Activated CD4-positive, alpha-beta memory T cell treated with anti-CD3 and anti-CD28 coated beads, Interleukin-2, amount 10 ng/mL, durations not matched to agents 7 days and 5 days (primary cell): ENCODE data around the gene CACNA1A. TPM values are rescaled to one million over a fixed set of nuclear protein-coding genes. Genes with fewer than 3 reads are reported as not detected.

Source experiments
- CTCF ChIA-PET: fragments of 350-600 bp; sonication (Branson Sonifier 250); formaldehyde crosslinking; loops from one replicate; lab custom pipeline; 2021; ENCODE audit warnings: antibody characterized with exemption, inconsistent platforms; lab: Charles Lee
- POLR2A ChIA-PET: fragments of 350-600 bp; sonication (Branson Sonifier 250); formaldehyde crosslinking; loops from one replicate; lab custom pipeline; 2021; ENCODE audit warnings: antibody characterized with exemption; lab: Charles Lee
- DNase-seq: peaks from one replicate; pipeline ENCODE4 v3.0.0-alpha.2; 2020
- H3K27ac Mint-ChIP-seq: one replicate; pipeline ENCODE4 v1.8.0; 2021; ENCODE audit warnings: mild to moderate bottlenecking, mixed read lengths
- H3K27me3 Mint-ChIP-seq: one replicate; pipeline ENCODE4 v1.8.0; 2021; ENCODE audit warnings: mixed read lengths
- H3K36me3 Mint-ChIP-seq: one replicate; pipeline ENCODE4 v1.8.0; 2021; ENCODE audit warnings: low read depth, mixed read lengths
- H3K4me1 Mint-ChIP-seq: one replicate; pipeline ENCODE4 v1.8.0; 2021; ENCODE audit warnings: mixed read lengths
- H3K4me3 Mint-ChIP-seq: one replicate; pipeline ENCODE4 v1.8.0; 2021; ENCODE audit warnings: mild to moderate bottlenecking, mixed read lengths
- H3K9me3 Mint-ChIP-seq: one replicate; pipeline ENCODE4 v1.8.0; 2021; ENCODE audit warnings: mixed read lengths
- total RNA-seq, 2 experiments: library from RNA; stranded (reverse); gene quantifications; one replicate each; pipeline ENCODE4 v1.2.3, GENCODE V29; 2021

CACNA1A gene
- total RNA-seq, 2 experiments from 2014 or later: 3.6 to 4.1 TPM

DNA sequence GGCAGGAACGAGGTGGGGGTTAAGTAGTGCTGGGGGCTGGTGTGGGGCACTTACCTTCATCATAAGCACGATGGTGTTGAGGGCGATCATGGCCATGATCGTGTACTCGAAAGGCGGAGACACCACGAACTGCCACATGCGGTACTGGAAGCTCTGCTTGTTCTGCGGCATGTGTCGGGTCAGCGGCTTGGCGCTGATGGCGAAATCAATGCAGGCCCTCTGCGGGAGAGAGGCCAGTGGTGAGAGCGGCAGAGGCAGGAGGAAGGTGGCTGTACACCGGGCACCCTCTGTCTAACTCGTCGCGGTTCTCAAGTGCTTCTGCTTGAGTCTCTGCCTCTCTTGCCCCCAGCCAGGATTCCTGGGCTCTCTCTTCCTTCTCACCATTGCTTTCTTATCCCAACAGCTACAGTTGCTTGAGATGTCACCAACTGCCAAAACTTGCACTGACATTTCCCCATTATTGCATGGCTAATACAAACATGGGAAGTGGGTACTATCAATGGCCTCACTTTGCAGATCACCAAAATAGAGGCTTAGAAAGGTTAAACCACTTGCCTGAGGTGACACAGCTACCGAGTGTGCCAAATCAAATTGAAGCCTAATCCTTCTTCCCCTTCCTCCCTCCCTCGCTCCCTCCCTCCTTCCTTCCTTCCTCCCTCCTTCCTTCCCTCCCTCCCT lies 251.1 kb downstream of the CACNA1A start:
- Mint-ChIP-seq H3K27me3 (peaks cover 19% of the 10 kb centered on the region), H3K4me3 (no peak overlapping the region), H3K9me3 (peaks cover 6% of the 10 kb centered on the region), H3K36me3 (peaks cover 10% of the 10 kb centered on the region), H3K4me1 (no peaks in the 10 kb centered on the region), H3K27ac (no peak overlapping the region)
- no peak for DNase-seq
- ChIA-PET CTCF (no interaction called here), POLR2A (interaction anchor here (0.9 kb wide), 1 partner anchor 39 kb away, joined by 3 read pairs; no protein-coding TSS in a partner anchor)

- Mint-ChIP-seq H3K27me3 (peaks cover 12% of the 10 kb centered on the region), H3K4me3 (no peak overlapping the region), H3K27ac (no peak overlapping the region), H3K4me1 (no peaks in the 10 kb centered on the region), H3K9me3 (peaks cover 6% of the 10 kb centered on the region), H3K36me3 (peaks cover 6% of the 10 kb centered on the region)
- CTCF ChIA-PET: interaction anchor here (1.1 to 1.5 kb wide), 2 partner anchors 8 to 58 kb away, joined by 3 to 4 read pairs; no protein-coding TSS in a partner anchor
- no peak for DNase-seq
- POLR2A ChIA-PET: no interaction called here
Observed at GRCh38 chr19:13252569-13253335, 253.5 kb downstream of the CACNA1A start.

- Mint-ChIP-seq H3K27me3 (peaks cover 8% of the 10 kb centered on the region), H3K27ac (no peak overlapping the region), H3K4me1 (peaks cover 17% of the 10 kb centered on the region), H3K4me3 (no peak overlapping the region), H3K9me3 (no peaks in the 10 kb centered on the region), H3K36me3 (no peaks in the 10 kb centered on the region)
- no peak for DNase-seq
- ChIA-PET CTCF (interaction anchor here (0.6 kb wide), 1 partner anchor 99 kb away, joined by 3 read pairs; no protein-coding TSS in a partner anchor), POLR2A (no interaction called here)
Observed at GRCh38 chr19:13244920-13245319, 261.4 kb downstream of the CACNA1A start.

GRCh38 chr19:13241231-13242104 lies 264.8 kb downstream of the CACNA1A start:
- POLR2A ChIA-PET: no interaction called here
- H3K4me1 Mint-ChIP-seq: peaks cover 17% of the 10 kb centered on the region
- peak overlapping the region; percentile 24 for H3K4me3 Mint-ChIP-seq
- no peaks in the 10 kb centered on the region for H3K36me3 Mint-ChIP-seq
- H3K27ac Mint-ChIP-seq: peak overlapping the region; percentile 57
- H3K9me3 Mint-ChIP-seq: no peaks in the 10 kb centered on the region
- DNase-seq: peak; percentile 41
- H3K27me3 Mint-ChIP-seq: peaks cover 8% of the 10 kb centered on the region
- CTCF ChIA-PET: interaction anchor here (0.6 to 0.7 kb wide), 2 partner anchors 22 to 32 kb away, joined by 3 read pairs; no protein-coding TSS in a partner anchor

DNA sequence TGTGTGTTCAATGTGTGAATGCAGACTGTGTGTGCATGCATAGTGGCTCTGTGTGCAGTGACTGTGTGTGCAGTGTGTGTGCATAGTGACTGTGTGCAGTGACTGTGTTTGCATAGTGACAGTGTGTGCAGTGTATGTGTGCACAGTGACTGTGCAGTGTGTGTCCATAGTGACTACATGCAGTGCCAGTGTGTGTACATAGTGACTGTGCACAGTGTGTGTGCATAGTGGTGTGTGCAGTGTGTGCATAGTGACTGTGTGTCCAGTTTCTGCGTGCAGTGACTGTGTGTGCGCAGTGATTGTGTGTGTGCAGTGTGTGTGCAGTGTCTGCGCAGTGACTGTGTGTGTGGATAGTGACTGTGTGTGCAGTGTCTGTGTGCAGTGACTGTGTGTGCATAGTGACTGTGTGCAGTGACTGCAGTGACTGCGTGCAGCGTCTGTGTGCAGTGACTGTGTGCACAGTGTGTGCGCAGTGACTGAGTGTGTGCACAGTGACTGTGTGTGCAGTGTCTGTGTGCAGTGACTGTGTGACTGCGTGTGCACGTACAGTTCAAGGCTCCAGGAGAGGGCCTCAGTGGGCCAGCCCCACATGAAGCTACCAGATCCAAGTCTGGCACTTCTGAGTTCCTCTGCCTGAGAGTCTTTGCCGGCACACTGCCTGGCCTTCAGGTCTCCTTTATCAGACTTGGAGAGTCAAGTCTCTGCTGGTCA lies 265.8 kb downstream of the CACNA1A start:
- Mint-ChIP-seq H3K4me1 (peaks cover 17% of the 10 kb centered on the region), H3K27ac (peak overlapping the region; percentile 57), H3K27me3 (peaks cover 8% of the 10 kb centered on the region), H3K4me3 (no peak overlapping the region), H3K36me3 (no peaks in the 10 kb centered on the region), H3K9me3 (peaks cover 7% of the 10 kb centered on the region)
- ChIA-PET POLR2A (no interaction called here), CTCF (interaction anchor here (0.7 kb wide), 1 partner anchor 31 kb away, joined by 3 read pairs; no protein-coding TSS in a partner anchor)
- no peak for DNase-seq

- ChIA-PET CTCF (no interaction called here), POLR2A (no interaction called here)
- Mint-ChIP-seq H3K4me1 (peaks cover 30% of the 10 kb centered on the region), H3K27ac (no peak overlapping the region), H3K27me3 (peaks cover 8% of the 10 kb centered on the region), H3K9me3 (peaks cover 10% of the 10 kb centered on the region), H3K4me3 (no peak overlapping the region), H3K36me3 (peaks cover 5% of the 10 kb centered on the region)
- no peak for DNase-seq
Observed at GRCh38 chr19:13238891-13239534, 267.3 kb downstream of the CACNA1A start.

- CTCF ChIA-PET: no interaction called here
- Mint-ChIP-seq H3K27ac (peak overlapping the region; percentile 64), H3K9me3 (peaks cover 10% of the 10 kb centered on the region), H3K4me1 (peaks cover 14% of the 10 kb centered on the region), H3K36me3 (peaks cover 5% of the 10 kb centered on the region), H3K27me3 (peaks cover 4% of the 10 kb centered on the region), H3K4me3 (peak overlapping the region; percentile 47)
- POLR2A ChIA-PET: no interaction called here
- peak; percentile 69 for DNase-seq
Observed at GRCh38 chr19:13234518-13234917, 271.8 kb downstream of the CACNA1A start.

- Mint-ChIP-seq H3K27me3 (peaks cover 9% of the 10 kb centered on the region), H3K9me3 (peaks cover 10% of the 10 kb centered on the region), H3K27ac (no peak overlapping the region), H3K36me3 (peaks cover 5% of the 10 kb centered on the region), H3K4me1 (peaks cover 14% of the 10 kb centered on the region), H3K4me3 (no peak overlapping the region)
- CTCF ChIA-PET: interaction anchor here (1.4 kb wide), 1 partner anchor 36 kb away, joined by 4 read pairs; no protein-coding TSS in a partner anchor
- no peak for DNase-seq
- POLR2A ChIA-PET: interaction anchor here (1.0 kb wide), 1 partner anchor 79 kb away, joined by 5 read pairs; no protein-coding TSS in a partner anchor
Observed at GRCh38 chr19:13231663-13232062, 274.6 kb downstream of the CACNA1A start.

GRCh38 chr19:13229246-13229645 lies 277.0 kb downstream of the CACNA1A start:
- H3K9me3 Mint-ChIP-seq: no peaks in the 10 kb centered on the region
- H3K36me3 Mint-ChIP-seq: no peaks in the 10 kb centered on the region
- POLR2A ChIA-PET: no interaction called here
- peaks cover 11% of the 10 kb centered on the region for H3K27me3 Mint-ChIP-seq
- no peak overlapping the region for H3K4me3 Mint-ChIP-seq
- H3K4me1 Mint-ChIP-seq: peaks cover 2% of the 10 kb centered on the region
- no peak overlapping the region for H3K27ac Mint-ChIP-seq
- no peak for DNase-seq
- CTCF ChIA-PET: no interaction called here

DNA sequence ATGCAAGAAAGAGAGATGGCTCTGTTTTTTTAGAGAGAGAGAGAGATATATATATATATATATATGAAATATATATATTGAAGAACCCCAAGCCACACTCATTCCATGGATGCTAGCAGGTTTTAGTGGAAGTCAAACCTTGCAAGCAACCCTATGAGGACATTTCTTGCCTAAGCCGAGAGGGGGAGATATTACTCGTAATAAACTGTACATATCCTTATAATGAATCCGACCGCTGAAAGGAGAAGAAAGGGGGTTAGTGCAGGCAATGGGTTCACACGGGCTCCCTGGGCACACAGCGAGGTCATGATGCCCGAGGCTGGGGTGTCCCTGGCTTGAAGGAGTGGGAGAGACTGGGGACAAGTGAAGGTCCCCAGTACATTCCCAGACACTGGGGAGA lies 277.7 kb downstream of the CACNA1A start:
- no peaks in the 10 kb centered on the region for H3K36me3 Mint-ChIP-seq
- peaks cover 11% of the 10 kb centered on the region for H3K27me3 Mint-ChIP-seq
- no peak overlapping the region for H3K4me3 Mint-ChIP-seq
- peaks cover 2% of the 10 kb centered on the region for H3K4me1 Mint-ChIP-seq
- CTCF ChIA-PET: no interaction called here
- DNase-seq: no peak
- no peaks in the 10 kb centered on the region for H3K9me3 Mint-ChIP-seq
- POLR2A ChIA-PET: no interaction called here
- H3K27ac Mint-ChIP-seq: no peak overlapping the region

DNA sequence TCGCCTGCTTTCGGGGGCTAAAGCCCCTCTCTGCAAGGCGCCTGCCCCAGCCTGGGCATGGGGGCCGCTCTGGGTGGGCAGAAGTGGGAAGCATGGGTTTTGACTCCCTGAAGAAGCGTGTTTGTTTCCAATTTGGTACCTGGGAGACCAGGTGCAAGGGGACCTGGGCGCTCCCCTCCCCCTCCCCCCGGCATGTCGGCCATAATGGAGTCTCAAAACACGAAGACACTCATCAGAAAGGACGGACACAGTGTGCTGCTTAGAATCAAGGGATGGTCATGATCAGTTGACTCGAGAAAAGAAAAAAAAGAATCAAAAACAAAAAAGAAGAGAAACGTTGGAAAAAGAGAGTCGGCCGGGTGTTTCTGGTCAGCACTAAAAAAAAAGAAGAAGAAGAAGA lies 279.3 kb downstream of the CACNA1A start:
- no peak for DNase-seq
- Mint-ChIP-seq H3K4me3 (no peak overlapping the region), H3K9me3 (no peaks in the 10 kb centered on the region), H3K27me3 (peaks cover 9% of the 10 kb centered on the region), H3K36me3 (no peaks in the 10 kb centered on the region), H3K27ac (no peak overlapping the region), H3K4me1 (peaks cover 2% of the 10 kb centered on the region)
- CTCF ChIA-PET: no interaction called here
- POLR2A ChIA-PET: no interaction called here
